HG03060 (cell line): ENCODE measurements around the gene DOC2B.
"Not testable (repeated sequence)": the region's sequence is repeated elsewhere in the genome, so short reads cannot be mapped to it uniquely, and the experiment has no call there.

ENCODE experiments used
- ATAC-seq: cut with Tn5 transposase; IDR thresholded peaks from one replicate; pipeline ENCODE4 v1.9.1; 2021; ENCODE audit warnings: low read depth, moderate number of reproducible peaks; ENCODE audit not compliant: unreplicated experiment

DOC2B gene

GRCh38 chr17:193426-193810 lies 12.0 kb upstream of the DOC2B start:
- no peak for ATAC-seq

DNA sequence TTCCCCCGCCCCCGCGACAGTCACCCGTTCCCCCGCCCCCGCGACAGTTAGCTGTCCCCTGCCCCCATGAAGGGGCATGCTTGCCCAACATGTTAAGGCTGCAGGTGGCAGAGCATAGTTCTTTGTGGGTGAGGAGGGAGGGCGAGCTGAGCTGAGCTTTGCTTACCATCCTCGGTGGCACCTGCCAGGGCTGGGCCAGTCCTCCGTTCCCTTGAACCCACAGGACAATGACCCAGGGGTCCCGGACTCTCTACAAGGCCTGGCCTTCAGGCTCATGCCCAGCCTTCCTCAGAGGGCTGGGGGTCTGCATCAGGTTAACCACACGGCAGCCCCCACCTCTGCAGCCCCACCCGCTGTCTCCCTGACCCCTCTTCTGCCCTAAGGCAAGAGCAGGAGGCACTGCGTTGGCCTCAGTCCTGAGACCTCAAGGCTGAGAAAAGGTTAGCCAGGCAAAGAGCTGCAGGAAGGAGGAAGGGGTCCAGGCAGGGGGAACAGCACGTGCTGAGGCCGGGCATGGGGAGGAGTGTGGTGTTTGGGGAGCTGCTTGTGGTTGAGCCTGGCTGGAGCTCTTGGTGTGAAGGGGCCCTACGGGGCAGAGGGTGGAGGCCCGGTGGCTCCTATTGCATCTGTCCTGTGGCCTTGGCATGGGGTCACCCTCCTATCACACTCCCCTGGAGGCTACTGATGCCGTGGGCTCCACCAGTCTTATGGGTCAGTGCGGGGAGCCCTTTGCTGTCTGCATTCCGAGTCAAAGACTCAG lies 11.4 kb upstream of the DOC2B start:
- ATAC-seq, result no peak

- no peak for ATAC-seq
Observed at GRCh38 chr17:189444-189843, 8.0 kb upstream of the DOC2B start.

GRCh38 chr17:187130-187529 lies 5.7 kb upstream of the DOC2B start:
- ATAC-seq, result no peak

- no peak for ATAC-seq
Observed at GRCh38 chr17:185445-186138, 4.1 kb upstream of the DOC2B start.

DNA sequence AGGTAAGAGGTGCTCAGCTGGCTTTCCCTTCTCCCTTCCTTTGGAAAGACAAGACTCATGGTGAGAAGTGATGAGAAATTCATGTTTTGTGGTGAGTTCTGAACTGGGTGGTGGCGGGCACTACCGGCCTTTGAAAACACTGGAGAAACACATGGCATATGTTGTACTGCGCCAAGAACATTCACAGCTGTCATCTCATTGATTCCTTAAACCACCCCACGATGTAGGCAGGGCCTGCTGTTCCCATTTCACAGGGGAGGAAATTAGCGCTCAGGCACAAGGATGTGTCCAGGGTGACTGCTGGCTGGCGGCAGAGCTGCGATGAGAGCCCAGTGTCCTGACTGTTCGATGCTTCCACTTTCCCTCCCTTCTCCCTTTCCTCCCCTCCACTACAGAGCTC lies 1.6 kb upstream of the DOC2B start:
- ATAC-seq, result no peak

GRCh38 chr17:182050-182751 lies 751 bp upstream of the DOC2B start:
- ATAC-seq, result no peak

GRCh38 chr17:180381-181244 lies 837 bp downstream of the DOC2B start:
- no peak for ATAC-seq

DNA sequence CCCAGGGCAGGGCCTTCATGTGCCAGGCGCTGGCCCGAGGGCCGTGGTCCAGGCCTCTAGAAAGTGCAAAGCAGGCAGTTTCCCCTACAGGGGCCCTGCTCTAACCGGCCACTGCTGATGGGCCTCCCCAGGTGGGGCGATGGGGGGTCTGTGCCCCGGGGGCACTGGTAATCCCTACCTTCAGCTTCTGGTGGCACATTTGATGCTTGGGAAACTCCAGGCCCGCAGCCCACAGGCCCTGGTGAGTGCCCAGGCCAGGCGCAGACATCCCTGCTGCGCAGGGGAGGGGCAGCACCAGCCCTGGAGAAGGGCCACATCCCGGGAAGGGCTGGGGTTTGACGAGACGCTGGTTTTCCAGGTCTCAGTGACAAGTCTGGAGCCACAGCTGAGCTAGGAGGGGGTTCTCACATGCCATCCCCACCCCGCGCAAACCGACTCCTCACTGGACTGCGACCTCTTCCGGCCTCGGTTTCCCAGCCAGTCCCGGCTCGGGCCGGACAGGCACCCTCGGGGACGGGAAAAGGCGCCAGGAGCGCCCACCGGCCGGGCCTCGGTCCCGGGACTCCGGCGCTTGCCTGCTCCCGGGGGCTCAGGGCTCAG lies 1.6 kb downstream of the DOC2B start:
- no peak for ATAC-seq

- ATAC-seq, result no peak
Observed at GRCh38 chr17:179066-179432, 2.4 kb downstream of the DOC2B start.

GRCh38 chr17:178292-179065 lies 3.0 kb downstream of the DOC2B start:
- no peak for ATAC-seq

- ATAC-seq, result no peak
Observed at GRCh38 chr17:177762-178161, 3.7 kb downstream of the DOC2B start.

DNA sequence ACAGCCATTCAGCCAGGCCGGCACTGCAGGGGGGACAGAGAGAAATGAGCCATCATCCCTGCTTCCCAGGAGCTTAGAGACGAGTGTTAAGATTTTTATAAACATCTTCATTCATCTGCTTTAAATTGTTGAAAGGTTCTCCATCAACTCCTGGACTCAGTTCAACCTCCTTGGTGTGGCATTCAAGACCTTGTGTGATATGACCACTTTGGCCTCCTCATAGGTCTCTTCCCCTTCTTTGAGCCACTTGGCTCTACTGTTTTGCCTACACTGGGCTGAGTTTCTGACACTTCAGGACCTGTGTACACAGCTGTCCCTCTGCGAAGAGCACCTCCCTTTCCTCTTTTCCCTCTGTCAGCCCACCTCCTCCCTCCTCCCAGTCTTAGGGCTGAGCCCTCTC lies 4.3 kb downstream of the DOC2B start:
- ATAC-seq, result no peak

- no peak for ATAC-seq
Observed at GRCh38 chr17:173166-173911, 8.1 kb downstream of the DOC2B start.

DNA sequence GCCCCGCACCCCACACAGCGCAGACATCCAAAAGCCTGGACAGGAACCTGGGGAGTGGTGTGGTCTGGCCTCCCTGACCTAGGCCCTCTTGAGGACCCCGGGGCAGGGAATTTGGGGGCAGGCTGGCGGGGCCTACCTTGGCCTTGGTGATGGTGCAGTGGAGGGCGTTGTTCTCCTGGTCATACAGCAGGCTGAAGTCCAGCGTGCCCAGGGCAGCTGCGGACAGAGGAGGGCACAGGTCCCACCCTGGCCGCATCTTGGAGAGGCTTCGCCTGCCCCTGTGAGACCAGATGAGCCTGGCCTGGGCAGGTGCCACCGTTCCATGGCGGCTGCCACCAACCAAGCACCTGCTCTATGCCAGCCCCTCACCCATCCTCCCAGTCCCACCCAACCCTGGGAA lies 9.0 kb downstream of the DOC2B start:
- no peak for ATAC-seq

GRCh38 chr17:171871-172270 lies 9.6 kb downstream of the DOC2B start:
- ATAC-seq, result no peak

DNA sequence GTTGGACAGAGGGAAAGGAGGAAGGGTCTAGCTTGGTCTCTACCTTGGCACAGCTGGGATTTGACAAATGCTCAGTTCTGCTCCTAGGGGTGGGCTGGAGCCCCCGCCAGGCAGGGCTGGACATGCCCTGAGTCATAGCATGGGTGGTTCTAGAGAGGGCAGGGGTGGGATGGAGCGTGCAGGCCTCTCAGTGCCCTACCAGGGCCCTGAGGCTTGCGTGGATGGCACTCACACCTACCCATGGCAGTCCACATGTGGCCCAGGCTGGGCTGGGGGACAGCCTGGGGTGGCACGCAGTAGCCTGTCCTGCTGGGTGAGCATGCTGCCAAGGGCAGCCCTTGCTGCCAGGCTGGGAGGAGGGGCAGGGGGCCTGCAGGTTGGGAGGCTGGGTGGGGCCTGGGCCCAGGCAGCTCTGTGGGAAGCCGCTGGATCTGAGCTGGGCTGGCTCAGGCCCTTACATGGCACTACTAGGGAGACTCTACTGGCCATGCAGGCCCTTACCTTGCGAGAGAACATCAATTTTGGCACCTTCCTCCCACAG lies 11.2 kb downstream of the DOC2B start:
- ATAC-seq, result no peak

- not testable (repeated sequence) for ATAC-seq
Observed at GRCh38 chr17:168614-169013, 12.8 kb downstream of the DOC2B start.

DNA sequence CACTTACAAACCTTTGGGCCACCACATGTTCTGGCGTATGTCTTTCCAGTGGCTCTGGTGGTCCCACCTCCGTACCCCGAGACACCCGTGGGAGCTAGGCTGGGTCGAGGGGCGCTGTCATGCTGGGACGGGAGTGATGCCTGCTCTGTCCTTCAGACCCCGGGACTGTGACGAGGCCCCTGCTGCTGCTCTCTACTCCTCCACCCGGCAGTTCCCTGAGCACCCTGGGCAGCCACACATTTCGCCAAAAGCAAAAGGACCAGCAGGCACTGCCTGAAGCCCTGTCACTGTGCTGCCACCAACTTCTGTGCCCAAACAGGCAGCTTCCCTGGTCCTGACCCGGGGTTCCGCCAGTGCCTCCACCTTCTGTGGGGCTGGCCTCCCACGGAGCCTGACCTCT lies 15.5 kb downstream of the DOC2B start:
- ATAC-seq, result no peak
